GM18502 (cell line): ENCODE measurements around the gene RBM38.

Source experiments
- ATAC-seq: cut with Tn5 transposase; IDR thresholded peaks from one replicate; pipeline ENCODE4 v1.9.1; 2021; ENCODE audit warnings: mild to moderate bottlenecking; ENCODE audit not compliant: unreplicated experiment, poor library complexity

RBM38 gene

DNA sequence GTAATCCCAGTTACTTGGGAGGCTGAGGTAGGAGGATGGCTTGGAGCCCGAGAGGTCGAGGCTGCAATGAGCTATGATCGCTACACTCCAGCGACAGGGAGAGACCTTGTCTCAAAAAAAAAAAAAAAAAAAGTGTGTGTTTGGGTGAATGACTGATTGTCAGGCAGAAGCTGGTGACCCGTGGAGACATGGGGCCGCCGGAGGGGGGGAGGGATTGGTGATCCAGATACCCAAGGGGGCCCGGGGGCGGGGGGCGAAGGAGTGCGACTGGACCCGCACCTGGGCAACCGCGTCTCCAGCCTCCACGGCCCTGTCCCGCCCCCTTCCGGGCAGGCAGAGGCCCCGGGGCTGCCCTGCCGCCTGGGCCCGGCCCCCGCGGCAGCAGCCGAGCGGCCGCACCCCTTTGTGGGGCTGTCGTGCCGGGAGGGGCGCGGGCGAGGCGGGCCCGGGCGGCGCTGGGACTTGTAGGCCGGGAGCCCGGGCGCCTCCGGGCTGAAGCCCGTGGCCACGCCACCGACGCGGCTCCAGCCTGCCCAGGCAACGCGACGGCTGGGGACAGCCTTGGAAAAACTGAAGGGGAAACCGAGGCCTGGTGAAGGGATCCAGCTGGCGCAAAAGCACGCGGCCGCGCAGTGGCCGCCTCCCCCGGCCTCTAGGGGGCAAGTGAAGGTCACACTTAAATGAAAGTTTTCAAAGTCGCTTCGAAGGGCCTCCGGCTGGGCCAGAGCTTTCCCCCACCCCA lies 2.1 kb upstream of the RBM38 start:
- peak; percentile 28 for ATAC-seq

DNA sequence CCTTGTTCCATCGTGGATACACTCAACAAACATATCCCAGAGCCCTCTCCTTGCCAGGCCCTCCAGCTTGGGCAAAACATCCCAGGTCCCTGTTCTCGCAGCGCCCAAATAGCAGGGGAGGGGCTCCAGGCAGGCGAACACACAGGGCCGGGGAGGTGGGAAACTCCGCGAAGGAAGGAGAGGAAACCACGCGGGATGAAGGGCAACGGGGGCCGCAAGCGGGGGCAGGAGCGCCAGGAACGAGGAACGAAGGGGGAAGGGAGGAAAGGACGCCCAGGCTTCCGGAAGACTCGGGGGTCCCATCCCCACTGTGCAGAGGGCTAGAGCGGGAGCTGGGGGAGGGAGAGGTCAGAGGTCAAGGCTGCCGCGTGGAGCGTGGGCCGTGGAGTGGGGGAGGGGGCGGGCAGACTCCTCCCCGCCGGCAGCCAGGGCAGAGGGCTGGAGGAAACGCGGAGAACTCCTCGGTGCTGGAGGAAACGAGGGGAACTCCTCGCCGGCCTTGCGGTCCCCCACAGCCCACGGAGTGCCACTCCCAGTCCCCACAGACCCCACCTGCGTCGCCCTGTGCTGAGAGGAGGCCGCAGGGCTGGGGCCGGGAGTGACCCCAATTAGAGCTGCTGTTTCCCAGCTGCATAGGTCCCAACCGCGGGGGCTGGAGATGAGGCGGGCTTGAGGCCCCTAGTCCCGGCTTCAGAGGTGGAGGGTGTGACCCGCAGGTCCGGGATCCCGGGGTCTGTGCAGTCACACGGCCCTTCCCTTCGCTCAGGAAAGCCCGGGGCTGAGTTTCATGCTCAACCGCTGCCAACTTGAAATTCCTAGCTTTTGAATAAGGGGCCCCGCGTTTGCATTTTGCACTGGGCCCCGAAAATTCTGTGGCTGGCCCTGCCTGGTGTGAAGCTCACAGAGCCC lies 1.2 kb upstream of the RBM38 start:
- no peak for ATAC-seq

- peak; percentile 8 for ATAC-seq
Observed at GRCh38 chr20:57391439-57392301, 474 bp downstream of the RBM38 start.

DNA sequence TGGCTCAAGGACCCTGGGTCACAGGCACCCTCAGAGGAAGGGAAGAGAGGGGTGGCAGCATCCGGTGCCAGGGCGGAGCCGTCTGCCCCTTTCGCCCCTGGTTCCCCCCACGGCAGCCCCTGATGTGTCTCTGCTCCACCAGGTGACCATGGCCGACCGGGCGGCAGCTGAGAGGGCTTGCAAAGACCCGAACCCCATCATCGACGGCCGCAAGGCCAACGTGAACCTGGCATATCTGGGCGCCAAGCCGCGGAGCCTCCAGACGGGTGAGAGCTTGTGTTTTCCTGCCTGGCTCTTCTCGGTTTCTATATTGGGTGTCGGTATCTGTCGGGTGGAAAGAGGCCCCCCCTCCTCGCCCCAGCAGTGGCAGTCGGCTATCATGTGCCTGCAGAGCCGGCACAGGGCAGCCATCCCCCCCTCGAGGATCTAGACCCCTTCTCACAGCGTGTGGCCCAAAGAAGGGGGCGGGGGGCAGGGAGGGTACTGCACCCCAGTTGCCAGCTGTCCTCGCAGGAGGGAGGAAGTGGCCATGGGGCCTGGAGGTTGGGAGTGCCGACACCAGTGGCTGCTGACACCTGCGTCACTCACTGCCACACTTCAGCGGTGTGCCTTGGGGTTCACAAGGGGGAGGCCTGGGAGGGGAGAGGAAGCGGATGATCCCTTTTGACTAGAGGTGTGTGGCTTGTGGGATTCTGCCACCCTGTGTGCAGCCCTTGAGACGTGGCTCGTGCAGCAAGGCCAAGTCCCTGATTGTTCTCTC lies 1.5 kb downstream of the RBM38 start:
- ATAC-seq = peak; percentile 26

GRCh38 chr20:57393321-57394120 lies 2.3 kb downstream of the RBM38 start:
- ATAC-seq = no peak

DNA sequence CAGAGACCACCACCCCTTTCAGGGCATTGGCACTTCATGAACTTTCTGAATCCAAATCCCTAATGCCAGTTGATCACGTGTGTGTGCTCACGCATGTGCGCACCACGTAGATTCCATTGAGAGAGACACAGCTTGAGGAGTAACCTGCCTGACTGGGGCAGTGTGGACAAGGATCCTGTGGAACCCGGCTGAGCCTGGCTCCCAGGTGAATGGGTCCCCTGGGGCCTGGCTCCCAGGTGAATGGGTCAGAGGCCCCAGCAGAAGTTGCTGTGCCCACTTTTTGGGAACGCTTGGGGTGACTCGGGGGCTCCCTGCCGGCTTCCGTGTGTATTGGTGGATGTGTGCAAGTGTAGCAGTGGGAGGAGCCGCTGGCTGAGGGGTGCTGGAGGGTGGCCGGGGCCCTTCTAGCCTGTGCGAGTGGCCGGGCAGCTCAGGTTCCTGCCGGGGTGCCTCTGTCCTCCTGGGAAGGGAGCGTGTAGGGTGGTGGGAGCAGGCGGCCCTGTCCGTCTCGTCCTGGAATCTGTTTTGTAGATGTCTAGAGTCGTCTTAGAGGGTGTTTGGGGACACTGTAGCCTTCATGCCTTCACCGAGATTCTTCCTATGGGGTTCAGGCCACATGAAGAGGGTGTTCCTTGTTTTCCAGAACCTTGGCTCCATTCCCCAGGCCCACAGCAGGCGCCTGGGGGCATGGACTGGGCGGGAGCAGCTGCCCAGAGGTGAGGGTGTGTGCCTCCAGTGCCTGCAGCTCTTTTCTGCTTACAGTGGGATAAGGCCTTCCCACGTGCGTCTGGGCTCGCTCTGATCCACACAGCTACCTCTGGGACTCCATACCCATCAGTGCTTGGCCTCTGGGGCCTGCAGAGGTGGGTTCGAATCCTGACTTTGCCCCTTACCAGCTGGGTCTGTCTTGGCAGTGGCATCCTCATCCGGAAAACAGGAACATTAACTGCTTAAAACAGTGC lies 3.2 kb downstream of the RBM38 start:
- no peak for ATAC-seq

- ATAC-seq = no peak
Observed at GRCh38 chr20:57395111-57395966, 4.1 kb downstream of the RBM38 start.

DNA sequence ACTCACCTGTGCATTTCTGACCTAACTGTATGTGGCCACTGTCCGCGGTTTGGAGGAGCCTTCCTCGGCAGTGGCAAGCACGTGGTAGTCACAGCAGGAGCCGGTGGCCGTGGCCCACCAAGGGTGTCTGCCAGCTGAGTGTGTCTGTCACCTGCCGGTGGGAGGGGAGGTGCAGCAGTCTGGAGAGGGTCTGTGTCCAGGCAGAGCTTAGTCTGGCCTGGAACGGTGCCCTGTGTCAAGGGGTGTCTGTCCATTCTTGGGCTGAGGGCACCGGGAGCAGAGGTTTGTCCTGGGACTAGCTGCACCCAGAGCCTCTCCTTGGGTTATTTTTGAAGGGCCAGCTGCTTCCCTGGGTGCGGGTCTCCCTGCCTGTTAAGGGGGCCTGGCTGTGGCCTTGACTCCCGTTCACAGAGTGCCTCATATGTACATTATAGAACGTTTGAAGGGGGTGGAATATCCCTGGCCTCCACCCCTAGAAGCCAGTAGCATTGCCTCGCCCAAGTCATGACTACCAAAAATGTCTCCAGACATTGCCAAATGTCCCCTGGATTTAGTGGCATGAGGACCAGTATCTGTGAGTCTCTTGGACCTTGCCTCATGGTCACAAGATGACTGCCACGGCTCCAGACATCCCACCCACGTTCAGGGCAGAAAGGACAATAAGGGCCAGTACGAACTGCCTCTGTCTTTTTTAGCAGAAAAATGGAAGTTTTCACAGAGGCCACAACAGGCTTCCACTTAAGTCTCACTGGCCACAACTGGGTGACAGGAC lies 5.2 kb downstream of the RBM38 start:
- ATAC-seq = no peak

DNA sequence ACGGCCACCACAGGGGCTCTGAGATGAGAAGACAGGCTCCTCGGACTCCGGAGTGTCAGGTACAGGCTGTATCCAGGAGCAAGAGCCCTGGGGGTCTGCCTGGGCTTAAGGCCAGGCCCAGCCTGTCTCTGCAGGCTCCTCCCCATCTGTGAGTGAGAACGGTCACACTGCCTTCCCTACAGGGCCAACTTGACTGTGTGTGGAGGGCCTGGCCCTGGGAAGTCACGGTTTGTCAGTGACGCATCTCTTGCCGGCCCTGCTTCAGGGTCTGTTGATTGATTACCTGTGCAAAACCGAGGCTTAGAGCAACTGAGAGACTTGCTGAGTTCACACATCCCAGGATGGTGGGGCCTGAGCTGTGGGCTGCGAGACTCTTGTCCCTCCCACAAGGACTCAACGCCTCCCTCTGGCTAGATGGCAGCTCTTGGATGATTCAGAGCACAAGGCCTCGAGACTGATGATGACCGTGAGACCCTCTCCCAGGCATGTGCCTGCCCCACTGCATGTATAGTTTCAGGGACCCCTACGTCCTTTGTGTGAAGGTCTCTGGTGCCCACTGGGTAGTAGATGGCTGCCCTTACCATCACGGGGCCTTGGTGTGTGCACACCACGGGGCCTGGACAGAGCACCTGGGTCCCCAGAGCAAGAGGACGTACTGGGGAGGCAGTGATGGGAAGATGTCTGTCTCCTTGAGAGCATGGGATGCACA lies 5.9 kb downstream of the RBM38 start:
- ATAC-seq = no peak

- ATAC-seq = peak; percentile 4
Observed at GRCh38 chr20:57397693-57398108, 6.5 kb downstream of the RBM38 start.

DNA sequence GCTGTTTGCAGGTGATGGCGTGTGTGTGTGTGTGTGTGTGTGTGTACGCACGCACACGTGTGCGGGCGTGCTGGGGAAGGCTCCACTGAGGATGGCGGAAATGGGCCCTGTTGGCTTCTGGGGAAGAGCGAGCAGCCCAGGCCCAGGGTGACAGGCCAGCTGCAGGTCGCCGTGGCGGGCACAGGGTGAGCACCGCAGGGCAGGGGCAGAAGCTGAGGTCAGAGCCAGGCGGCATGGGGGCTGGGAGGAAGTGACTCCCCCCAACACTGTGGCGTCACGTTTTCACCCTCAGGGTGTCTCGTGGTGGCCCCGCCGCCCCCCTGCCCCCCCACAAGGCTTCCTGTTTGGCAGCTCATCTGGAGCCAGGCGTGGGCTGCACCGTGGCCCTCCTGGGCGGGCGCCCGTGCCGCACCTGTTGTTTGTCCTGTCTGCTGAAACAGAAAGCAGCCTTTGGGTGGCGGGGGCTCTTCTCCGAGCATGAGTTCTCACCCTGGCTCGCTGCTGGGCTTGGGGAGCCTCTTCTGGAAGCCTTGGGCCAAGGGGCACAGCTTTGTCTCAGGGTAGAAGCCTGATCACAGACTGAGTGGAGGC lies 7.1 kb downstream of the RBM38 start:
- peak; percentile 54 for ATAC-seq

DNA sequence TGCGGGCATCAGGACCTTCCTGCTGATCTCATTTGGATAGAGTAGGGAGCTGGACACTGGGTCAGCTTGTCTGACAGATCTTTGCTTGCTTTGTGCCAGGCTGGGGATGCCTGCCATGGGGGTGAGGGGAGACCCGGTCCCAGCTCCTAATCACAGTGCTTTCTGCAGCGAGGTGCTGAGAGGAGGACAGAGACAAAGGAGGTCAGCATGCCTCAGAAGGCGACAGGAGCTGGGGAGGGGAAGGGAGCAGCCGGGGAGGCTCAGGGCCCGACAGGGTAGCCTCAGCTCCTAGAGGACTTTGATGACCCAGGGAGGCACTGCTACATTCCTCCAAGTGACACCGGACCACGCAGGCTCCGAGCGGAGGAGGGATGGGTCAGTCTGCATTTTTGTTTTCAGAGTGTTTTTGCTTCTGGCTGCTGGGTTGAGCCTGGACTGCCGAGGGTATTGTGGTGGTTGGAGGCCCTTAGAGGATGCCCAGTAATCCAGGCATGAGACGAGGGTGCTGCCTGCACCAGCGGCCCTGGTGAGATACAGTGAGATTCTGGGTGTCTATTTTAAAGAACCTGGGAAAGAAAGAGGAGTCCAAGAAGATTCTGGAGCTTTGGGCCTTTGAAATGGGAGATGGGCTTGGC lies 7.8 kb downstream of the RBM38 start:
- ATAC-seq = no peak

DNA sequence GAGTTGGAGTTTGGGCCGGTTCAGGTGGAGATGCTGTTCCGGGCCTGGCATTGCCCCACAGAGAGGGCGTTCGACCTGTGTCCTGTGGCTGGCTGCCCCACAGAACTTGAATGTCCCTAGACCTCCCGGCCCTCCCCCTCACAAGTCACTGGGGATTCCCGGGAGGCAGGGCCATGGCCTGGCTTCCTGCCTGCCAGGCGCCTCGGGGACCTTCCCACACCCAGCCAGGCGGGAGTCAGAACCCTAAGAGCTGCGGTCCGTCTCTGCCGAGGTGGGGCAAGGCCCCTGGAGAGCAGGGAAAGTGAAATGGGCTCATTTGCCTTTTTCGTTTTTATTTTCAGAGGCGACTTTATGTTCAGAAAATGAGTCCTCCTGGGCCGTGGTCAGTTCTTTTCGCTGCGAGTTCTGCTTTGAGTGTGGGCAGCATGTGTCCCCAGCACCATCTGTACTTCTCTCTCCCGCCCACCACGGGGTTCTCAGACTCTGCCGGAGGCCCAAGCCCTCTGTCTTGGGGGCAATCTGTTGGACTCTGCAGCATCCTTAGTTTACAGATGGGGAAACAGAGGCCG lies 8.5 kb downstream of the RBM38 start:
- ATAC-seq = peak; percentile 41

GRCh38 chr20:57400231-57400701 lies 9.1 kb downstream of the RBM38 start:
- no peak for ATAC-seq
